Fibroblast of the aortic adventitia (primary cell): ENCODE results near the gene ADD3. TPM values are rescaled to one million over a fixed set of nuclear protein-coding genes. Genes with fewer than 3 reads are reported as not detected.
A peak's percentile ranks its signal among the peaks of the same experiment; 100 is the strongest.

ENCODE experiments used
- DNase-seq: peaks from one replicate; pipeline ENCODE4 v3.0.0-alpha.2; 2010; ENCODE audit warnings: low read depth
- H3K4me3 ChIP-seq: 2 replicates; pipeline ENCODE4 v1.5.1; 2011; ENCODE audit warnings: low read depth, mild to moderate bottlenecking, control low read depth, low read length, moderate library complexity
- CTCF ChIP-seq: IDR thresholded peaks from 2 replicates; pipeline ENCODE4 v1.5.1; 2011; ENCODE audit warnings: mild to moderate bottlenecking, low read length, control low read depth, inconsistent platforms; ENCODE audit not compliant: insufficient read depth
- total RNA-seq: library from RNA; depleted of rRNA; stranded (reverse); fragments of >200 nt; gene quantifications from 2 replicates; pipeline ENCODE4 v1.2.3, GENCODE V29; 2012; ENCODE audit warnings: low replicate concordance

Gene ADD3
- total RNA-seq, 1 donor: 524 TPM

GRCh38 chr10:109994711-109995577 is 12.8 kb upstream of the ADD3 start:
- no peak overlapping the region for H3K4me3 ChIP-seq
- no peak for TF ChIP-seq CTCF
- no peak for DNase-seq

GRCh38 chr10:109995595-109995994 is 12.2 kb upstream of the ADD3 start:
- no peak overlapping the region for H3K4me3 ChIP-seq
- DNase-seq: no peak
- TF ChIP-seq CTCF: no peak

GRCh38 chr10:109996225-109996624 is 11.6 kb upstream of the ADD3 start:
- peak; percentile 62 for DNase-seq

DNA sequence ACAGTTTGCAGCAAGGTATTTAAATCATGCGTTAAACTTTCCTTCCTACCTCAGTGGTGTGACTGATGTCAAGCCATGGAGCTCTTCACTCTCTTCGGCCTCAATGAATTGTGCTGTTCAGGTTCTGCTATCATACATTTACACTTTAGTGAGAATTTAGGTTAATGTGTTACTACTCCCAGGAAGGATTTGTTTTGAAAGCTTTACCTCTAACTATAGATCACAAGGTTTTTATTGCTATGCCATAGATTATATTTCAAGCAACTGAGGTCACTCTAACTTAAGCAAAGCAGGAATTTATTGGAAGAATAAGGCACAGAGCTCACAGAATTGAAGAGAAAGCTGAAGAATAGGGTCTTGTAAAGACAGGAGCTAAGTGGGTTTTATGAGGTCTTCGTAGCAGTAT is 11.0 kb upstream of the ADD3 start:
- DNase-seq: no peak
- TF ChIP-seq CTCF: no peak
- H3K4me3 ChIP-seq: no peak overlapping the region

More at GRCh38 chr10:109996225-109996624, 11.6 kb upstream of the ADD3 start:
- no peak overlapping the region for H3K4me3 ChIP-seq
- no peak for TF ChIP-seq CTCF

DNA sequence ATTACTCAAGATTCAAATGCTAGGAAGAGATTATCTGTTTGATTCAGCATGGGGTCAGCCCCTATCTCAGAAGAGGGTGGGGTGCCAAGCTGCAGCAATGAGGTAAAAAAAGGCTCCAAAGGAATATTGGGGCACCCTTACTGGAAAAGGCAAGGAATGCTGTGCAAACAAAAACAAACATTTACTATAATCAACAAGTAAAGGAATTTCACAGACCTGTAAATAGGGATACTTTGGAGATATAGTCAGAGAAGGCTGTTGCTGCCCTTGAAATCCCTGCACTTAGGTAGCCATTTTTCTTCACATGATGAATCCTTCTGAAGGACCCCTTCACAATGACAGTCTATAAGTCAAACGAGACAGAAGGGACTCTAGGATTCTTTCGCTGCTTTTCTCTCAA is 10.6 kb upstream of the ADD3 start:
- H3K4me3 ChIP-seq: no peak overlapping the region
- TF ChIP-seq CTCF: no peak
- DNase-seq: no peak

DNA sequence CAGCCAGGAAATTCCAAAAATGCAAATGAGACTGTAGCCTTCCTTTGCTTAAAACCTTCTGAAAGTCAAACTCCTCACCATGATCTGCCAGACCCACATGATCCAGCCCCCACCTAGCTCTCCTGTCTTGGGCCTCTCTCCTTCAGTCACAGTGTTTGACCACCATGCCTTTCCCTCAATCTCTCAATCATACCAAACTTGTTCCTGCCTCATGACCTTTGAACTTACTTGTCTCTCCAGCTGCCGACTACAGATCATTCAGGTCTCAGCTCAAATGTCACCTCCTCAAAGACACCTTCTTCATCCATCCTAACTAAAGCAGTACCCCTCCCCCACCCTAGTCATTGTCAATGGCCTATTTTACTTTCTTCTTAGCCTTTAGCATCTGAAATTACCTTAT is 9.3 kb upstream of the ADD3 start:
- no peak for TF ChIP-seq CTCF
- no peak overlapping the region for H3K4me3 ChIP-seq
- no peak for DNase-seq
